CD4-positive, CD25-positive, alpha-beta regulatory T cell (primary cell): ENCODE data around the gene MRTFB. TPM values are rescaled to one million over a fixed set of nuclear protein-coding genes. Genes with fewer than 3 reads are reported as not detected.

ENCODE experiments used
- ATAC-seq, 2 donors: fragments of 150-1000 bp; cut with Tn5 transposase; one replicate each; pipeline ENCODE4 v1.10.0; 2021; ENCODE audit warnings: low read depth in 2 of 2, moderate number of reproducible peaks in 2 of 2, moderate library complexity in 1 of 2
- DNase-seq, 3 donors: peaks; one replicate each; pipeline versions ENCODE4 v3.0.0 to v3.0.0-alpha.2; 2012 to 2022; ENCODE audit warnings: mixed read lengths in 1 of 3
- H3K27ac ChIP-seq: one replicate; pipeline ENCODE4 v1.7.0; 2013; ENCODE audit warnings: mild to moderate bottlenecking, low read length; ENCODE audit not compliant: insufficient read depth, poor library complexity, severe bottlenecking
- H3K27me3 ChIP-seq: one replicate; pipeline ENCODE4 v1.7.0; 2013; ENCODE audit warnings: low read length; ENCODE audit not compliant: control insufficient read depth, insufficient read depth
- H3K36me3 ChIP-seq: one replicate; pipeline ENCODE4 v1.7.0; 2013; ENCODE audit warnings: mild to moderate bottlenecking, low read length, moderate library complexity; ENCODE audit not compliant: control insufficient read depth, insufficient read depth
- H3K4me1 ChIP-seq: 2 replicates; pipeline ENCODE4 v1.7.0; 2013; ENCODE audit warnings: mild to moderate bottlenecking, low read length; ENCODE audit not compliant: insufficient read depth, control insufficient read depth, poor library complexity, severe bottlenecking
- H3K4me3 ChIP-seq: one replicate; pipeline ENCODE4 v1.7.0; 2013; ENCODE audit warnings: low read depth, mild to moderate bottlenecking, low read length, moderate library complexity
- H3K9me3 ChIP-seq, 2 experiments: 1 replicate in 1 of 2; 2 replicates in 1 of 2; pipeline ENCODE4 v1.7.0; 2013; ENCODE audit warnings: low read length in 2 of 2, mild to moderate bottlenecking in 1 of 2, moderate library complexity in 1 of 2; ENCODE audit not compliant: control insufficient read depth in 2 of 2
- H3K27ac Mint-ChIP-seq, 3 donors: one replicate each; pipeline ENCODE4 v1.8.0; 2020 to 2022; ENCODE audit warnings: mild to moderate bottlenecking in 3 of 3, mixed read lengths in 3 of 3, moderate library complexity in 2 of 3
- H3K27me3 Mint-ChIP-seq: one replicate; pipeline ENCODE4 v1.8.0; 2022; ENCODE audit warnings: mild to moderate bottlenecking, mixed read lengths
- H3K36me3 Mint-ChIP-seq: one replicate; pipeline ENCODE4 v1.8.0; 2020; ENCODE audit warnings: mixed read lengths
- H3K4me1 Mint-ChIP-seq, 4 donors: one replicate each; pipeline ENCODE4 v1.8.0; 2020 to 2022; ENCODE audit warnings: mixed read lengths in 4 of 4, mild to moderate bottlenecking in 1 of 4
- H3K4me3 Mint-ChIP-seq, 4 donors: one replicate each; pipeline ENCODE4 v1.8.0; 2020 to 2022; ENCODE audit warnings: mild to moderate bottlenecking in 4 of 4, mixed read lengths in 4 of 4, moderate library complexity in 3 of 4
- H3K9me3 Mint-ChIP-seq, 7 donors: one replicate each; pipeline ENCODE4 v1.8.0; 2020 to 2022; ENCODE audit warnings: mixed read lengths in 7 of 7, mild to moderate bottlenecking in 3 of 7, moderate library complexity in 2 of 7
- polyA plus RNA-seq, 4 donors: library from polyadenylated mRNA; unstranded; fragments of 300-500 nt; fragmentation: Illumina TruSeq; gene quantifications; one replicate each; pipeline ENCODE4 v1.2.3, GENCODE V29; 2021
- total RNA-seq: library from RNA; stranded (reverse); gene quantifications from one replicate; pipeline ENCODE4 v1.2.3, GENCODE V29; 2022

The MRTFB gene
- total and polyA plus RNA-seq, 5 donors from 2014 or later: 3.2 to 21.9 (median 4.4) TPM

GRCh38 chr16:14296663-14297062 lies 225.5 kb downstream of the MRTFB start:
- no peaks in the 10 kb centered on the region for H3K9me3 ChIP-seq
- H3K36me3 ChIP-seq: no peaks in the 10 kb centered on the region
- no peak overlapping the region for H3K27ac ChIP-seq
- H3K4me1 ChIP-seq: peaks cover 8% of the 10 kb centered on the region
- no peak for ATAC-seq
- no peaks in the 10 kb centered on the region for H3K27me3 ChIP-seq
- peaks cover 0 to 12% (median 4%) of the 10 kb centered on the region in 4 donors for H3K4me1 Mint-ChIP-seq
- no peak overlapping the region for H3K27ac Mint-ChIP-seq
- H3K9me3 Mint-ChIP-seq: no peaks in the 10 kb centered on the region
- no peak overlapping the region for H3K4me3 ChIP-seq
- peaks cover 20% of the 10 kb centered on the region for H3K27me3 Mint-ChIP-seq
- no peak overlapping the region for H3K4me3 Mint-ChIP-seq
- H3K36me3 Mint-ChIP-seq: no peaks in the 10 kb centered on the region
- DNase-seq: no peak

- no peak for ATAC-seq
- peaks cover 0 to 14% (median 3%) of the 10 kb centered on the region in 4 donors for H3K4me1 Mint-ChIP-seq
- no peak overlapping the region for H3K27ac Mint-ChIP-seq
These were observed 227.4 kb downstream of the MRTFB start for GRCh38 chr16:14298374-14299122.

GRCh38 chr16:14300705-14301168 lies 229.6 kb downstream of the MRTFB start:
- no peaks in the 10 kb centered on the region for H3K36me3 ChIP-seq
- Mint-ChIP-seq H3K4me3 (peak overlapping the region; percentile 78 to 88 (median 85)), H3K4me1 (peaks cover 0 to 14% (median 3%) of the 10 kb centered on the region in 4 donors), H3K27me3 (peaks cover 50% of the 10 kb centered on the region), H3K9me3 (no peaks in the 10 kb centered on the region), H3K27ac (peak overlapping the region; percentile 10 to 59 (median 44)), H3K36me3 (no peaks in the 10 kb centered on the region)
- H3K9me3 ChIP-seq: no peaks in the 10 kb centered on the region
- no peak overlapping the region for H3K27ac ChIP-seq
- ATAC-seq: peak in 1 of 2 donors; percentile 57
- H3K27me3 ChIP-seq: peaks cover 2% of the 10 kb centered on the region
- peak in 2 of 3 donors; percentile 30 to 48 for DNase-seq
- H3K4me1 ChIP-seq: peaks cover 26% of the 10 kb centered on the region
- H3K4me3 ChIP-seq: no peak overlapping the region

More at GRCh38 chr16:14298374-14299122, 227.4 kb downstream of the MRTFB start:
- Mint-ChIP-seq H3K27me3 (peaks cover 31% of the 10 kb centered on the region), H3K36me3 (no peaks in the 10 kb centered on the region), H3K9me3 (no peaks in the 10 kb centered on the region), H3K4me3 (peak overlapping the region in 1 of 4 donors; percentile 45)
- no peak overlapping the region for H3K4me3 ChIP-seq
- DNase-seq: no peak
- no peak overlapping the region for H3K27ac ChIP-seq
- peaks cover 23% of the 10 kb centered on the region for H3K4me1 ChIP-seq
- peaks cover 2% of the 10 kb centered on the region for H3K27me3 ChIP-seq
- H3K36me3 ChIP-seq: no peaks in the 10 kb centered on the region
- no peaks in the 10 kb centered on the region for H3K9me3 ChIP-seq

- Mint-ChIP-seq H3K9me3 (no peaks in the 10 kb centered on the region), H3K27me3 (peaks cover 49% of the 10 kb centered on the region), H3K4me1 (peaks cover 0 to 14% (median 3%) of the 10 kb centered on the region in 4 donors), H3K4me3 (peak overlapping the region; percentile 78 to 88 (median 85)), H3K36me3 (no peaks in the 10 kb centered on the region), H3K27ac (peak overlapping the region; percentile 16 to 78 (median 59))
- Histone ChIP-seq H3K9me3 (no peaks in the 10 kb centered on the region), H3K27ac (no peak overlapping the region), H3K36me3 (no peaks in the 10 kb centered on the region), H3K4me3 (no peak overlapping the region), H3K4me1 (peaks cover 26% of the 10 kb centered on the region), H3K27me3 (peaks cover 2% of the 10 kb centered on the region)
- DNase-seq: no peak
- ATAC-seq: peak in 1 of 2 donors; percentile 12
These were observed 230.3 kb downstream of the MRTFB start for GRCh38 chr16:14301169-14302030.

- peaks cover 0 to 3% (median 0%) of the 10 kb centered on the region in 7 donors for H3K9me3 Mint-ChIP-seq
- Histone ChIP-seq H3K27ac (no peak overlapping the region), H3K9me3 (no peaks in the 10 kb centered on the region), H3K4me3 (no peak overlapping the region), H3K4me1 (peaks cover 26% of the 10 kb centered on the region), H3K27me3 (peaks cover 2% of the 10 kb centered on the region), H3K36me3 (no peaks in the 10 kb centered on the region)
- H3K27me3 Mint-ChIP-seq: peaks cover 54% of the 10 kb centered on the region
- H3K27ac Mint-ChIP-seq: no peak overlapping the region
- H3K36me3 Mint-ChIP-seq: no peaks in the 10 kb centered on the region
- H3K4me3 Mint-ChIP-seq: peak overlapping the region in 2 of 4 donors; percentile 68 to 78
- DNase-seq (no peak), ATAC-seq (peak in 1 of 2 donors; percentile 13)
- H3K4me1 Mint-ChIP-seq: peaks cover 0 to 14% (median 3%) of the 10 kb centered on the region in 4 donors
These were observed 230.9 kb downstream of the MRTFB start for GRCh38 chr16:14302031-14302398.

- ATAC-seq: no peak
- Mint-ChIP-seq H3K9me3 (peaks cover 0 to 3% (median 0%) of the 10 kb centered on the region in 7 donors), H3K4me3 (peak overlapping the region; percentile 44 to 83 (median 70)), H3K27ac (peak overlapping the region in 1 of 3 donors; percentile 48), H3K27me3 (peaks cover 57% of the 10 kb centered on the region), H3K4me1 (peaks cover 0 to 14% (median 3%) of the 10 kb centered on the region in 4 donors), H3K36me3 (no peaks in the 10 kb centered on the region)
- H3K36me3 ChIP-seq: no peaks in the 10 kb centered on the region
- H3K27me3 ChIP-seq: peaks cover 2% of the 10 kb centered on the region
- H3K4me1 ChIP-seq: peaks cover 26% of the 10 kb centered on the region
- H3K27ac ChIP-seq: no peak overlapping the region
- no peak for DNase-seq
- H3K4me3 ChIP-seq: no peak overlapping the region
- no peaks in the 10 kb centered on the region for H3K9me3 ChIP-seq
These were observed 231.5 kb downstream of the MRTFB start for GRCh38 chr16:14302399-14303181.

GRCh38 chr16:14303182-14303618 lies 232.1 kb downstream of the MRTFB start:
- Histone ChIP-seq H3K4me1 (peaks cover 29% of the 10 kb centered on the region), H3K27ac (no peak overlapping the region), H3K4me3 (peak overlapping the region; percentile 37), H3K9me3 (no peaks in the 10 kb centered on the region), H3K27me3 (peaks cover 2% of the 10 kb centered on the region), H3K36me3 (no peaks in the 10 kb centered on the region)
- DNase-seq: no peak
- Mint-ChIP-seq H3K4me1 (peaks cover 0 to 20% (median 3%) of the 10 kb centered on the region in 4 donors), H3K9me3 (peaks cover 0 to 3% (median 0%) of the 10 kb centered on the region in 7 donors), H3K36me3 (no peaks in the 10 kb centered on the region), H3K27ac (peak overlapping the region in 1 of 3 donors; percentile 48), H3K27me3 (peaks cover 57% of the 10 kb centered on the region), H3K4me3 (peak overlapping the region; percentile 27 to 83 (median 62))
- ATAC-seq: no peak
